ENCODE data around the gene ZNF418.
A peak's percentile ranks its signal among the peaks of the same experiment; 100 is the strongest.

DNA sequence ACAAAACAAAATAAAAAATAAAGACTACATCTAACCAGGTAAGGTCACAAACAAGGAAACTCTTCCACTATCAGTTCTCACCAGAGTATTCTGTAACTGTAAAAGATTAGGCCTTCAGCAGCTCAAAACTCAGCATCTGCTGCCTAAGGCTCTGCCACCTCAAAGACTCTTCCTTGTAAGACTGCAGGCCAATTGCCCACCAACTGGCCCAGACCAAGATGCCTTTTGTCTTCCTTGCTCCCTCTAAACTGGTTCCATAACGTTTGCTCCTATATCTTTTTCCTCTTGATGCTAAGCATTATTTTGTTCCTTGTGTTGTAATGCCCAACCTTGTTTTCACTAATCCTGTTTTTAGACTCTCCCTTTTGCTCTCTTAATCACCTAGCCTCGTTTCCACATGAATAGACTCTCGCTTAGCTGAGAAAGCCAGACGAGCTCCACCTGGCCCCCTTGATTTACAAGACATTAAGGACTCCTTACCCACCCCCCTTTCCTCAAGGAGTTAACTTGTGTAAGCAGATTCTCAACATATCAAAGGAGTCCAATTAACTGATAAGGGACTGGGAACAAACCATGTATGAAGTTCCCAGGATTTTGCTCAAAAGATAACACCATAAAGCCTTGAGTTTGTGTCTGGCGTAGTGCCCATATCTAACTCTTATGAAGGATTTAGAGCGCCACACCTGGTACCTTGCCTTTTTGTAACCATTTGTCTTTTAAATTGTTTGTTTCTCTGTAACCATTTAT, 47.8 kb downstream of the ZNF418 start:
- TF ChIP-seq CTCF (conservative IDR thresholded peaks at IDR 0.05 in 1 of 2, IDR thresholded peaks at IDR 0.05 in 1 of 2; ENCODE audit: extremely low read depth in 1 of 2, insufficient read depth in 1 of 2, low read depth in 1 of 2, low read length in 2 of 2), result peak in 1 of 2 donors; percentile 11
- no peak for TF ChIP-seq EZH2 (IDR thresholded peaks at IDR 0.05; ENCODE audit: borderline replicate concordance, low read length)

Measured in mammary epithelial cell (primary cell).